ENCODE results near the gene SLC66A3. TPM values are rescaled to one million over a fixed set of nuclear protein-coding genes. Genes with fewer than 3 reads are reported as not detected.

SLC66A3 gene
- polyA plus RNA-seq, 4 donors: 21.1 to 27.5 (median 23.7) TPM

- no peak for DNase-seq (ENCODE audit: low read depth in 4 of 4, low spot score in 3 of 4)
Observed at GRCh38 chr2:11133936-11134320, 21.3 kb upstream of the SLC66A3 start.

GRCh38 chr2:11134349-11134748 lies 20.9 kb upstream of the SLC66A3 start:
- no peak for DNase-seq (ENCODE audit: low read depth in 4 of 4, low spot score in 3 of 4)

GRCh38 chr2:11140492-11140891 lies 14.8 kb upstream of the SLC66A3 start:
- DNase-seq (ENCODE audit: low read depth in 4 of 4, low spot score in 3 of 4): no peak

GRCh38 chr2:11141319-11141718 lies 13.9 kb upstream of the SLC66A3 start:
- DNase-seq (ENCODE audit: low read depth in 4 of 4, low spot score in 3 of 4): no peak

GRCh38 chr2:11142330-11142729 lies 12.9 kb upstream of the SLC66A3 start:
- no peak for DNase-seq (ENCODE audit: low read depth in 4 of 4, low spot score in 3 of 4)

GRCh38 chr2:11142987-11143386 lies 12.3 kb upstream of the SLC66A3 start:
- no peak for DNase-seq (ENCODE audit: low read depth in 4 of 4, low spot score in 3 of 4)

GRCh38 chr2:11144077-11144737 lies 11.1 kb upstream of the SLC66A3 start:
- DNase-seq (ENCODE audit: low read depth in 4 of 4, low spot score in 3 of 4): no peak

- DNase-seq (ENCODE audit: low read depth in 4 of 4, low spot score in 3 of 4): no peak
Observed at GRCh38 chr2:11144738-11145079, 10.6 kb upstream of the SLC66A3 start.

GRCh38 chr2:11145350-11145749 lies 9.9 kb upstream of the SLC66A3 start:
- DNase-seq (ENCODE audit: low read depth in 4 of 4, low spot score in 3 of 4): no peak

GRCh38 chr2:11146076-11146475 lies 9.2 kb upstream of the SLC66A3 start:
- no peak for DNase-seq (ENCODE audit: low read depth in 4 of 4, low spot score in 3 of 4)

- no peak for DNase-seq (ENCODE audit: low read depth in 4 of 4, low spot score in 3 of 4)
Observed at GRCh38 chr2:11147263-11147662, 8.0 kb upstream of the SLC66A3 start.

- no peak for DNase-seq (ENCODE audit: low read depth in 4 of 4, low spot score in 3 of 4)
Observed at GRCh38 chr2:11152591-11152990, 2.7 kb upstream of the SLC66A3 start.

GRCh38 chr2:11154016-11154922 lies 998 bp upstream of the SLC66A3 start:
- DNase-seq (ENCODE audit: low read depth in 4 of 4, low spot score in 3 of 4): no peak

GRCh38 chr2:11154923-11155380 lies 315 bp upstream of the SLC66A3 start:
- peak; percentile 77 to 88 (median 84) for DNase-seq (ENCODE audit: low read depth in 4 of 4, low spot score in 3 of 4)

GRCh38 chr2:11156396-11157075 lies 1.3 kb downstream of the SLC66A3 start:
- no peak for DNase-seq (ENCODE audit: low read depth in 4 of 4, low spot score in 3 of 4)

GRCh38 chr2:11157296-11157695 lies 2.0 kb downstream of the SLC66A3 start:
- no peak for DNase-seq (ENCODE audit: low read depth in 4 of 4, low spot score in 3 of 4)

GRCh38 chr2:11157731-11158130 lies 2.5 kb downstream of the SLC66A3 start:
- DNase-seq (ENCODE audit: low read depth in 4 of 4, low spot score in 3 of 4): no peak

- no peak for DNase-seq (ENCODE audit: low read depth in 4 of 4, low spot score in 3 of 4)
Observed at GRCh38 chr2:11158916-11159573, 3.8 kb downstream of the SLC66A3 start.

GRCh38 chr2:11159574-11160170 lies 4.4 kb downstream of the SLC66A3 start:
- DNase-seq (ENCODE audit: low read depth in 4 of 4, low spot score in 3 of 4): no peak

- DNase-seq (ENCODE audit: low read depth in 4 of 4, low spot score in 3 of 4): no peak
Observed at GRCh38 chr2:11160256-11160655, 5.0 kb downstream of the SLC66A3 start.

Data from left renal pelvis (tissue), 4 donors.